ENCODE data around the gene POU2AF1. TPM values are rescaled to one million over a fixed set of nuclear protein-coding genes. Genes with fewer than 3 reads are reported as not detected.

The POU2AF1 gene
- total RNA-seq, 1 donor from 2014 or later: 0.10 TPM

DNA sequence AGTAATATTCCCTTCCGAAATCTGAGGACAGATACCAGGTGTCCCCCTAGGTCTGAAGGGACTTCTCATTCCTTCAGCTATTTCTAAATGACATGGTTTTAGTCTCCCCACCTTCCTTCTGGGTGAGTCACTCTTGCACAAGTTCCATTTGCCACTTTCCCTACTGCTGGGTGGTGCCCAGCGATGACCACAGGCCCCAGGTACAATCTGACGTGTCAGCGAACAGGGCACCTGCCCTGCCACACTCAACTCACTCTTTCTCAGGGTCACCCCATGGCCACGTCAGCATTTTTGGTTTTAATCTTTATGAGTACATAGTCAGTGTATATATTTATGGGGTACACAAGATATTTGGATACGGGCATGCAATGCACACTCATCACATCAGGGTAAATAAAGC, 17.2 kb downstream of the POU2AF1 start:
- no peak for DNase-seq (ENCODE audit: low spot score)

DNA sequence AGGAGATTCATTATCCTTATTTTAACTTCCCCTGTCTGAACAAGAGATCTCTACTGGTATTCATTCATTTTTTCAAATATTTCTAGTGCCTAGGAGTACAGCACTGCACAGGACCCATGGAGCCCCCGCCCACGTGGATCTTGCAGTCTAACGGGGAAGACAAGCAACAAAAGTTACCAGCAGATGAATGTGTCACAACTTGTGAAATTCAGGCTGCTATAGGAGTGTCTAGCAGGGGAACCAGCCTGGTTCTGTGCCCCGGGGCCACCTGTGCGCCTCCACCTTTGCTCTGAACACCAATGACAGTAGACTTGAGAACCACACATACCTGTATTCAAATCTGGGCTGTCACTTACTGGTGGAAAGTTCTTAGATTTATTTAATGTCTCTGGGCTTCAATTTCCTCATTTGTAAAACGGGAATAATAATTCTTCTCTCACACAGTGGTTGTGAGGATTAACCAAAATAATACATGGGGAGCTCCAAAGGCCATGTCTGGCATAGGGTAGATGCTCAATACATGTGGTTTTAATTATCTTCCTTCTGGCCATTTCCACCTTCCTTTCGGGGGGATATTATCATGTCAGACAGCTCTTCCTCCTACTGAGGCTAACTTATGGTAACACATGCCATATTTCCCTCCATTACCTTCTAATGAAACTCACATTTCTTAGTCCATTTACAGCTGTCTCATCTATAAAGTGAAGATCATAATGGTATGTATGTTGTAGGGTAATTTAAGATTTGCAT, 17.8 kb downstream of the POU2AF1 start:
- no peak for DNase-seq (ENCODE audit: low spot score)

DNA sequence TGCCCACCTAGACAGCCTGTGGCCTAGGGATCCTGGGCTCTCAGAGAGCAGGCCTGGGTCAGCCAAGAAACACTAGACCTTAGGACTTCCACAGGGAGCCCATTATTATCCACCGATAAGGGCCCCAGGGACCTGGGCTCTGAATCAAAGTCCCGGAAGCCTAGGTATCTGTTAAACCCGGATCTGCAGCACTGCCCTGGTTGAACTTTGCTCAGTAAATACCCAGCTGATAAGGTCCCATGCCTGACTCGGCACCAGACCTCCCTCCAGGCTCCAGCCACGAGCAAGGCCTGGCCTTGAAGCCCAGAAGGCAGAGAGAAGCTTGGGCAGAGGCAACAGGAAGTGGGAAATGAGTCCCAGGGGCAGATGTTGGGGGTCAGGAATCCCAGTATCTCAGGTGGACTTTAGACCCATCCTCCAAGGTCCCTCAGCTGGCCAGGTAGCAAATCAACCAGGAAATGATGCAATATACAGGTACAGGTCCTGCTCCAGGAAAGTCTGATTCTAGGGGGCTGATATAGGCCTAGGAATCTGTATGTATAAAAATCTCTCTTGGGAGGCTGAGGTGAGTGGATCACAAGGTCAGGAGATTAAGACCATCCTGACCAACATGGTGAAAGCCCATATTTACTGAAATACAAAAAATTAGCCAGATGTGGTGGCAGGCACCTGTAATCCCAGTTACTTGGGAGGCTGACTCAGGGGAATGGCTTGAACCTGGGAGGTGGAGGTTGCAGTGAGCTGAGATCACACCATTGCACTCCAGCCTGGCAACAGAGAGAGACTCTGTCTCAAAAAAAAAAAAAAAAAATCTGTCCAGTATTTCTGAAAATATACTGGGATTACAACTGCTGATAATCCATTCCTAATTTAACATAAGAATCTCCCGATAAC, 18.7 kb downstream of the POU2AF1 start:
- no peak for DNase-seq (ENCODE audit: low spot score)

DNA sequence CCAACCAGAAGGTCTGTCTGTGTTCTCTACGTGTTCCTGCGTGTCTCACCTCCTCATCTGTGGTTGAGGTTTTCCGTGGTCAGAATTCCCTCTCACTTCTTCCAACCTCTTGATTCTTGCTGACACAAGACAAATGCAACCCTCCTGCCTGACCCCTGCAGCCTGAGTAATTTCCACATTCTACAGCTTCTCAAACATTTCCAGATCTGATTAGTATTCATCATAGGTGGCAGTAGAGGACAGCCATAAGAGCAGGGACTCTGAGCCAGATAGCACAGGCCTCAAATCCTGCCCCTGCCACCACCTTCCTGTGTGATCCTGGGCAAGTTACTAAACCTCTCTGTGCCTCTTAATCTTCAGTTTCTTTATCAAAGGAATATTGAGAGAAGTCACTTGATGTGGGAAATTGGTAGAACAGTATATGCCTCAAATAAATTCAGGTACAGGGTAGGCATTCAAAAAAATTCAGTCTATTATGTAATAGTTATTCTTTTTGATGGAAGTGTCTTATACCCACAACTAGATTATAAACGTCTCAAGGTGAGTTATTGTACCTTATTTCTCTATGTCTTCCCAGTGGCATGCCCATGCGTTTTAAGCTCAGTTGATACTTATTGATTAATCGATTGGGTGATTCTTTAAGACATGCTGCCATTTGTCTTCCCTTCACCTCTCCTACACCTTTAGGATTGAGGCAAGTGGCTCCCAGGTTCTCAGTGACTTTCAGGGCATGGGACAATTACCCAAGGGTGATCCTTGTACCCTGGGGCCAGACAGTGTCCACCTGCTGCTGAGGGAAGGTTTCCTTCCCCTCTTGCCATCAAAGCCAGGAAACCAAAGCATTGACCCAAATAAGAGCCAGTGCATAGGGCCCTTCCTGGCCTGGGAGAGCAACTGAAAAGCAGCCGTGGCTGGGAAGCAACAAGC, 19.6 kb downstream of the POU2AF1 start:
- DNase-seq (ENCODE audit: low spot score): no peak

DNA sequence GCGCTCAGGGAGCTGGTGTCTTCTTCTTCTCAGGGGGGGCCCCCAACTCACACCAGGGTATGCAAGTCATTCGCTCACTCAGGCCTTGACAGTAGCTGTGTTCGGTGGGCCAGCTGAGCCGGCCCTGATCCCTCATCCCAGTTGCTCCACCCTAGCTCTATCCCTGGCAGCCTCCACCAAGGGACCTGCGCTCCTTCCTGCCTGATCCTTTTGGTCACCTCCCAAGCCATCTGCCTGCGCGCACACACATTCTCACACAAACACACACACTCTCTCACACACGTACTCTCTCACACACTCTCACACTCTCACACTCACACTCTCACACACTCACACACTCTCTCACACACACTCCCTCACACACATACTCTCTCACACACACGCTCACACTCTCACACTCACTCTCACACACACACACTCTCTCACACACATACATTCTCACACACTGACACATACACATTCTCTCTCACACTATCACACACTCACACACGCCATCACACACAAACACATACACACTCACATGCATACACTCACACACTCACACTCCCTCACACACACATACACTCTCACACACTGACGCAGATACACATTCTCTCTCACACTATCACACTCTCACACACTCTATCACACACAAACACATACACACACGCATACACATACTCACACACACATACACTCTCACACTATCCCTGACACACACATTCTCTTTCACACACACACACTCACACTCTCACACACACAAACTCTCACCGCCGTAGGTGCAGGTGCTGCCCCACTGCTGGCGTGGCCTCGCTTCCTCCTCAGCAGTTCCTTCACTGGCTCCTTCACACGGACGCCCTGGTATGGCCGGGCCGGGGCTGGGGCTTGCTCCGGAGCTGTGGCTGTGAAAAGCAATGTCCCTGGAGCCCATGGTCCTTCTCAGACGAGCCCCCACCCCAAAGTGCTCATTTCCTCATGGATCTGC, 20.8 kb downstream of the POU2AF1 start:
- no peak for DNase-seq (ENCODE audit: low spot score)

DNA sequence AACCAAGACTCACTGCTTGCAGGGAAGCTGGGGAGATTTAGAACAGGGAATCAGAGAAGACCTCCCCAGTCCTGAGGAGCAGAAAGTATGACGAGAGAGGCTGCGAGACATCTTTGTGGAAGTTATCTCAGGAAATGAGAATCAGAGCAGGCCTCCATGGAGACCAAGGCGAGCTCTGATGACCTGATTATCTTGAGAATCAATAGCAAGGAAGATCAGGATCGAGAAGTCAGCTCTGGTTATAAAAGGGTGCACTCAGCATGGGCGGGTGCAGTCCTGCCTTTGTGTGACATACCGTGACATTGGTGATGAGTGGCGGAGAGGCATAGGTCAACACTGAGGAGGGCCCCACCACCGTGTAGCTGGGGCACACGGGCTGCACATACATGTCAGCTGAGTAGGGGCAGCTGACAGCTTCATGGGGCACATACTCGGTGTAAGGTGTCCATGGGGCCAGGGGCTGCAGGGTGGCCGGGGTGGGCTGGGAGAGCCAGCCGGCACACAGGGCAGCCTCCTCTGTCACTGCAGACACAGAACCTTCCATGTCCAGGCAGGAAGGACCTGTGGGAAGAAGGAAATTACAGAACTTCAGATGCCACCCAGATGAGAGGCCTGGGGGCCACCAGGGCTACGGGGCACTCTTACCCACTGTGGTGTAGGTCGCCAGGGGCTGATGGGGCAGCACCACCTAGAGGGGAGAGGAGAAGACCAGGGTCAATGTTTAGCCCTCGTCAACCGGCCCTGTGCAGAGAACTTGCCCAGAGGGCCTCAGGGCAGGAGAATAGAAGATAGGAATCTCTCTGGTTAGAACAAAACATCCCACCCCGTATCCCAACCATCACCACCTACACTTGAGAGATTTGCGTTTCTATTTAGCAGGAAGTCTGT, 21.7 kb downstream of the POU2AF1 start:
- no peak for DNase-seq (ENCODE audit: low spot score)

DNA sequence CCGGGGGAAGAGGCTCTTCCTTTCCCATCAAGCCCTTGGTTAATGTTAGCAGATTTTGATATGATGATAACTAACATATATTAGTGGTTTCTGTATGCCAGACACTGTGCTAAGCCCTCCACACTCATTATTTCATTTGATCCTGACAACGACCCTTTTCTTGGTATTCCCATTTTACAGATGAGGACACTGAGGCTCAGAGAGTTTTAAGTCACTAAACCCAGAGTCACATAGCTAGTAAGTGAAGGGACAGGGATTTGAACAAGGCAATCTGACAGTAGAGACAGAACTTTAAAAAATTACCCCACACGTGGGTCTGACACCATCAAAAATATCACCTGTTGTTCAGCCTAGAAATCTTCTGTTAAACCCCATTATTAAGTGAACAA, 22.4 kb downstream of the POU2AF1 start:
- DNase-seq (ENCODE audit: low spot score): no peak

DNA sequence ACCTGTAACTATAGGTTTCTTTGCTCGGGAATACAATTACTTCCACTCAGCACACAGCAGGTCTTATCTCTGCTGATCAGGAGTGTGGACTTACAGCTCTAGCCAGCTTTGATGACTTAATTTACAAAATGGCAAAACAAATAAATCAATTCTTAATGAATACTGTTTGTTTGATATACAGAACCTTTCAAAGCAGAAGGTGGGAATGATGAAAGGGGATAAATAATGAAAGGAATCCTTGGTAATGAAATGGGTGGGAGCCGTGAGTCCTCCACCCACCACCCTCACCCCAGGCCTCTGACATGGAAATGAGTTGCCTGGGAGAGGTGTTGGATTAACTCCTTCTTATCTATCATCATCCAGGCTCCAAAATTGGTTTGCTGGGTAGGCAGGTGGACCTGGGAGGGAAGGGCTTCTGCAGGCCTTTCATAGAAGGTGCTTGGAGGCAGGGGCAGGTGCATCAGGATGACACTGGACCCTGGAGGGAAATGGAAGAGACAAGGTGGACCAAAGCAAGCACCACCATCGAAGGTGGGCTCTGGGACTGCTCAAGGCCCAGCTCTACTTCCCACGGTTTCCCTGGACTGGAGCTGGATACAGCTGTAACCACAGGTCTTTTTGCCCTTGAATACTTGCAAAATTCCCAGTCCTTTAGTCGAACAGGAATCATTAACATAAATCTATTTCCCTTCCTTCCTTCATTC, 23.0 kb downstream of the POU2AF1 start:
- no peak for DNase-seq (ENCODE audit: low spot score)

DNA sequence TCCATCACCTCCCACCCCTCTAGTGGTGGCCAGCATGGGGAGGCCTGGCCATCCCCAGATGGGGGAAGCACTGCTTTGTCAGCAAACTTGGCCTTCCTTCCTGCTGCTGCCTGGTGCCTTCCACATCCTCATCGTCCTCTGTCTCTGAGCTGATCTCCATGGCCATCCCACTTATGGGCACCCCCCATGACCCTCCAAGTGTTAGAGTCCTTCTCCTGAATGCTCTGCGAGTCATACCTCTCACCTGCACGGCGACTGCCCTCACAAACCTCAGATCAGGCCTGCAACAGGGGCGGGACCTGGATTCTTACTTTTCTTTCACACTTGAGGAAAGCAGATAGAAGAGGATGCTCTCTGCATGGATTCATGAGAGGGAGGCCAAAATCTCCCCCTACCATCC, 24.0 kb downstream of the POU2AF1 start:
- DNase-seq (ENCODE audit: low spot score): no peak

DNA sequence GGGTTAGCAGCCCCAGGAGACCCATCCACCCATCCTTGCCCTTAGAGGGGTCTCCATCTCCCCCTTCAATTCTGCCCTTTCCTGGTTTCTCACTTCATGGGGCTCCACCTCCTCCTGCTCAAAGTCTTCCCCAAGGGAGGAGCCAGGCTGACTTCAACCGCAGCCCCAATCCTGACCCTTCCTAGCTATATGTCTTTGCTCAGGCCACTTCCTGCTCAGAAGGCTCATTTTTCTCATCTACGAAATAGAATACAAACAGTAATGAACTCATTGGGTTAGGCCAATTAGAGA, 24.5 kb downstream of the POU2AF1 start:
- no peak for DNase-seq (ENCODE audit: low spot score)

DNA sequence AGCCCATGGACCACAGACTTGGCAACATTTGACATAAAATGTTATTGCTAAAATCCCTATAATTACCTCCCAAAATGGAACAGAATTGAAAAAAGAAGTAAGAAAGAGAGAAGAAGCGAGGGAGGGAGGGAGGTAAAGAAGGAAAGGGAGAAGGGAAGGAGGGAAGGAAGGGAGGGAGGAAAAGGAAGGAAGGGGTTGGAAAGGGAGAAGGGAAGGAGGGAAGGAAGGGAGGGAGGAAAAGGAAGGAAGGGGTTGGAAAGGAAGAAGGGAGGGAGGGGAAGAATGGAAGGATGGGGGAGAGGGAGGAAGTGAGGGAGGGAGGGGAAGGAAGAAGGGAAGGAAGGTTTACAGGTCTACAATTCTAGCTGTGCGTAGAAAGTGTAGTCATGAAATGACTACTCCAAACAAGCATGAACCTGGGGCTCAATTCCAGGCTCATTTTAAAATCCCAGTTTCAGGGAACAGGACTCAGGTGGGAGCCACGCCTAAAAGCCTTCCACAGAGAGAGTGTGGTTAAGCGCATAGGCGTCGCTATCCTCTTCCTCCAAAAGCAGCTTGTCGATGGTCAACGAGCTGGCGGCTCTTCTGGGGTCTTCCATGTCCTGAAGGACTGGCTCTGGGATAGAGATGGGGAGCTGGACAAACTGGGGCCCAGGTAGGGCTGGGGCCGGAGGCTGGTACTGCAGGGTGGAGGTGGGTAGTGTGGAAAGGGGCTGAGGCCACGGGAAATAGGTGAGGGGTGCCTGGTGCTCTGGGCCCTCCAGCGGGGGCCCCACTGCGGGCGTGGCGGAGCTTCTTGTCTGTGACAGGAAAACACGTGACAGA, 25.1 kb downstream of the POU2AF1 start:
- no peak for DNase-seq (ENCODE audit: low spot score)

DNA sequence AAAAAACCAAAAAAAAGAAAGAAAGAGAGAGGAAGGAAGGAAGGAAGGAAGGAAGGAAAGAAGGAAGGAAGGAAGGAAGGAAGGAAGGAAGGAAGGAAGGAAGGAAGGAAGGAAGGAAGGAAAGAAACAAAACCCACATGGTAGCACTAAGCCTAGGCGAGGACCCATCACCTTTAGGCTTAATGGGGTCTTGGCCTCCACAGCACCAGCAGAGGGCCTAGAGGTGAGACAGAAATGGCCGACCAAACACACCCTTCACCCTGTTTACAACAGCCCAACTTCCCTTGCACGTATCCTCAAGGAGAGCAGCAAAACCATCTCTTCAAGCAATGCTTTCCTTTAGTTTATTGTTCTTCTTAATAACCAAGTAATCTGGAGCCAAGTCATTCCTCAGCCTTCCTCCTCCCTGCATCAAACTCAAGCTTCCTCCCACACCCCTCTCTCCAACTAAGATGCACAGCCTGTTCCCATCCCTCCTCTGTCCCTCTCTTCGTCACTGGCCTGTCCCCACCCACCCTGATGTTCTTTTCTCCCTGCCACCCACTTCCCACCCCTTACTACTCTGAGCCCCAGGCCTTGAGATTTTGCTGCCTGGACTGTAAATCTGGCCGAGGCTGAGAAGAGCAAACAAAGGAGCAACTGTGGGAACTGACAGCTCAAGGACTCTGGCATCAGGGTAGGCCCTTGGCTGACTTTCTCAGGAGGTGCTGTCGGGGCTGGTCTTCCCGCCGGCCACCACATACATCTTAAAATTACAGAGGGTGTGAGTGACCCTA, 26.0 kb downstream of the POU2AF1 start:
- DNase-seq (ENCODE audit: low spot score): no peak

DNA sequence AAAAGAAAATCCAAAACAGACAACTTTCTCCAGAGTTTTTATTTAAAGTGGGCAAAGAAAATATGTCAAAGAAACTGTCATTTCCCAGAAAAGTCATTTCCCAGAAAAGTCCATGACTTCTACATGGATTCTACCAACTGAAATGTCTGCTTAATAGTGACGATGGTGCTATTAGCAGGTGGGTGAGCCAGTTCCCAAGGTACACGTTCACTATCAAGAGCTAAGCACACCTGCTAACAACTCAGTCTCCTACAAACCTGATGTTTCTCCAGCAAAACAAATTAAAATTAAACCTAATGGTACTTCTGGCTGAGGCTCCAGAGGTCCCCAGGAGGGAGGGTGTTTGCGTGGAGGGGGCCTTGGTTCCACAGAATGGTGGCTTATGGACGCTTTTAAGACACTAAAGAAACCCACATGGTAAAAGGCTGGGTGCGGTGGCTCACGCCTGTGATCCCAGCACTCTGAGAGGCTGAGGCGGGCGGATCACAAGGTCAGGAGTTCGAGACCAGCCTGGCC, 26.8 kb downstream of the POU2AF1 start:
- DNase-seq (ENCODE audit: low spot score): no peak

DNA sequence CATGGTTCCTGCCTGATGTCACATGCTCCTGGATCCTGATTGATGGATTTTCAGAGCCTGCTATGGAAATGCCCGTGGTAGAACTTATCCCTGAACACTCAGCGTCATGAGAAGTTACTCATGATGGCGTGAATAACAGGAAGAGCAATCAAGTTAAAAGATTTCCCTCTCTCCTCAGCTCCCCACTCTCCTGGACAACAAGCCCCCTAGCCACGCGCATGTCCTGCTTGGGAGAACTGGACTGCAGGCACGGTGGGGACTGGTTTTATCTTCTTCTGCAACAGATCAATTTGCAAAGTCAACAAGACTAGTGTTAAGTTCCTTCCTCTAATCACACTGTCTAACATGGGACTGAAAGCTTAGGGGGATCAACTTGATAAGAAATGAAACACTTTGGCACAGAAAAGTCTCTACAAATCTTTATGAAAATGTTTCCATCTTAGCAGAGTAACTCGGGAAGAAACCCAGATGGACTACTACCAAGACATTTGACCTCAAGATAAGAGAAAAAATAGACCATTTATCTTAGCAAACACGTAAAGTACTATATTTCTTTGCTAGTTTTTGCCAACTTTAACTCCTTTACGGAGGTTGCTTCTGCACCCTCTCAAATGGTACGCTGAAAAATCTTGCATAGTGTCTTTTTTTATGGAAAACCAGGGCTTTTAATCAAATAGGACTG, 27.6 kb downstream of the POU2AF1 start:
- DNase-seq (ENCODE audit: low spot score): no peak

DNA sequence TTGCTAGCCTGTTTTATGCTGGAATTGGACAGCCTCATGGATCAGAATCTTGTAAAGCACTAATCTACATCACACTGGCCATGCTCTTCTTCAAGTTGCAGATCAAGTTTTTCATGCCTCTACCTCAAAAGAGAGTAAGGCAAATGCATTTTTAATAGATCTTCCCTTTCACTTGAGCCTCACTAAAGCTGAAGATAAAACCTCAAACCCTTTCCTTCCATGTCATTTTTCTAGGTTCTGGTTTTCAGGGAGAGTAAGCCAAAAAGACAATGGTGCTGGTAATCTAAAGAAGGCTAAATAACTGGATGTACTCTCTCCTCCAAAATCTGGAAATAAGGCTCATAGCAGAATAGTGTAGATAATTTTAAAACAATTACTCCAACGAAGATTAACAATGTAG, 28.3 kb downstream of the POU2AF1 start:
- no peak for DNase-seq (ENCODE audit: low spot score)

DNA sequence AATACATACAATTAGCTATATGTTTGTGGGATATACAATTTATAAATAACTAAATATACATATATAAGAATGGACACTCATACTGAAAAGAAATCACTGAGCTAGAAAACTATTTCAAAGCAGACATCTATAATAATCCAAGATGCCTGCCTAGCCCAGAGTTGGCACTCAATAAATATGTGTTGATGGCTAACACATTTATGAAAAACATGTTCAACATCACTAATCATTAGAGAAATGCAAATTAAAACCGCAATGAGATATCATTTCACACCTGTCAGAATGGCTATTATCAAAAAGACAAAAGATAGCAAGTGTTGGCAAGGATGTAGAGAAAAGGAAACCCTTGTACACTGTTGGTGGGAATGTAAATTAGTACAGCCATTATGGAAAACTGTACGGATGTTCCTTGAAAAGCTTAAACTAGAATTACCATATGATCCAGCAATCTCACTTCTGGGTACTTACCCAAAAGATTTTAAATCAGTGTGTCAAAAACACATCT, 29.8 kb downstream of the POU2AF1 start:
- DNase-seq (ENCODE audit: low spot score): no peak
